DMS53 treated with DMSO at 0.1 percent for 48 hours (cell line): ENCODE data around the gene TPSD1.
A peak's percentile ranks its signal among the peaks of the same experiment; 100 is the strongest.
"Not testable (repeated sequence)": the region's sequence is repeated elsewhere in the genome, so short reads cannot be mapped to it uniquely, and the experiment has no call there.

Experiments used
- DNase-seq: peaks from one replicate; lab custom pipeline; 2025; ENCODE audit not compliant: unreplicated experiment; lab: John Stamatoyannopoulos, UW

Gene TPSD1

DNA sequence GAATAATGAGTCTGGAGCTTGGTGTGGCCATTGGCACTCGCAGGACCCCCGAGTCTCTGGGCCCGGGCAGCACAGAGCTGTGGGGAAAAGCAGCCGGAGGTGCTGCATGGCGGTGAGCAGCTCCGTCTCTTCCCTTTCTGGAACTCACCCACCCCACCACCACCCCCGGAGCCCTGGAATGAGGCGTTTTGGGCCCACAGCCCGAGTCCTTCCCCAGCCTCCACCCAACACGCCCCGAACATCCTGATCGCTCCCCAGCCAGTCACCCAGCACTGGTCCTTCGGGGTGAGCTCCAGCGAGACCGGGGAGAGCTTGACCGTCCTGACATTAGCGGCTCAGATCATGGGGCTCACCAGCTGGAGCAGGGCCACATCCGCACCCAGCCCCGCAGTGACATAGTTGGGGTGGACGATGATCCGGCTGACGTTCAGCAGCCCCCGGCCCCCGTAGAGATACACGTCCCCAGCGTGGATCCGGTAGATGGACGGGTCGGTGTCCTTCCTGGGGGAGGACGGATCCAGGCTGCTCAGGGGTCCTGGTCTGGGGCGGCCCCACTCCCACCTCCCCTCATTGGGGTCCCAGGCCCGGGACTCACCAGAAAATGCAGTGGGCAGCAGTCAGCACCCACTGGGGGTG, 6.5 kb downstream of the TPSD1 start:
- no peak for DNase-seq

DNA sequence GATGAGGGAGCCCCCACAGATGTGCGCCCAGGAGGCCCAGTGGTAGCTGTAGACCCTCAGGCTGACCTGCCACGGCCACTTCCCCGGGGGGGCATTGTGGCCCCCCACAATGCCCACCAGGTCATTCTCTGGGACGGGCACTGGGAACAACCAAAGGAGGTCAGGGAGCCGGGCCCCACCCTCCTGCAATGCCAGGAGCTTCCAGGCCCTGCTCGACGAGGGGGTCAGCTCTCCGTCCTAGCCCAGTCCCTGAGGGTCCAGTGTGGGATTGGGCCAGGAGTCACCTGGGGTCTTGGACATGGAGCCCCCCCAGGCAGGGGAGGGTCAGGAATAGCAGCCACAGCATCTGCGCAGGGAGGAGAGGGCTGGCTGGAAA, 7.0 kb downstream of the TPSD1 start:
- DNase-seq: no peak

- no peak for DNase-seq
Measured at GRCh38 chr16:1263591-1264344, 7.9 kb downstream of the TPSD1 start.

DNA sequence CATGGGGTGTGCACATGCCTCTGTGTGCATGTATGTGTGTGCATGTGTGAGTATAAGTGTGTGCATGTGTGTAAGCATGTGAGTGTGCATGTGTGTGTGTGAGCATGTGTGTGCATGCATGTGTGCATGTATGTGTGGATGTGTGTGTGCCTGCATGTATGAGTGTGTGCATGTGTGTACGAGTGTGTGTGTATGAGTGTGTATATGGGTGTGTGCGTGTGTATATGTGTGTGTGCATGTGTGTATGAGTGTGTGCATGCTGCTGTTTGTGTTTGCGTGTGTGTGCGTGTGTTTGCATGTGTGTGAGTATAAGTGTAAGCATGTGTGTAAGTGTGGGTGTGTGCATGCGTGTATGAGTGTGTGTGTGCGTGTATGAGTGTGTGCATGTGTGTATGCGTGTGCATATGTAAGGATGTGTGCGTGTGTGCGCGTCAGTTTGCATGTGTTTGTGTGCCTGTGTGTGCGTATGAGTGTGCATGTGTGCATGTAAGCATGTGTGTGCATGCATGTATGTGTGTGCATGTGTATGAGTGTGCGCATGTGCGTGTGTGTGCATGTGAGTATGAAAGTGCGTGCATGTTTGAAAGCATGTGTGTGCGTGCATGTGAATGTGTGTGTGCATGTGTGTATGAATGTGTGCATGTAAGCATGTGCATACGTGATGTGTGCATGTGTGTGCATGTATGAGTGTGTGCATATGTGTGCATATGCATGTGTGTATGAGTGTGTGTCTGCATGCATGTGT, 8.6 kb downstream of the TPSD1 start:
- no peak for DNase-seq

DNA sequence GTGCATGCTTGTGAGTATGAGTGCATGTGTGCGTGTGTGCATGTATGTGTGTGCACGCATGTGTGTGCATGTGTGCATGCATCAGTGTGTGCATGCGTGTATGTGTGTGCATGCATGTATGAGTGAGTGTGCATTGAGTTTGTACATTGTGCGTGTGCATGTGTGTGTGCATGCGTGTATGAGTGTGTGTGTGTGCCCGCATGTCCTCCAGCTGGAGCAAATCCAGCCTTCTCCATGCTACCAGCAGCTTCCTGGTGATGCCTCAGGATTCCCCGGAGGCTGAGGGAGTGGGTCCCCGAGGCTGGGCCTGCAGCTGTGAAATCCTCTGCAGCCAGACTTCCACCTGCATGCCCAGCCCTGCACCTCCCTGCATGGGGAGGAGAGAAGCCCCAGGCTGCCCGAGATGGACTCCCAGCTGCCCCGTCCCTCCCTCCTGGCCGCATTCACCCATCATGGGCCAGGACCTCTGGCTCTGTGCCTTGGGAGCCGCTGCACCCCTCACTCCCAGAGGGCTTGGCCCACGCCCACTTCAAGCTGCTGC, 9.3 kb downstream of the TPSD1 start:
- DNase-seq: no peak

GRCh38 chr16:1265826-1266225, 10.0 kb downstream of the TPSD1 start:
- no peak for DNase-seq

DNA sequence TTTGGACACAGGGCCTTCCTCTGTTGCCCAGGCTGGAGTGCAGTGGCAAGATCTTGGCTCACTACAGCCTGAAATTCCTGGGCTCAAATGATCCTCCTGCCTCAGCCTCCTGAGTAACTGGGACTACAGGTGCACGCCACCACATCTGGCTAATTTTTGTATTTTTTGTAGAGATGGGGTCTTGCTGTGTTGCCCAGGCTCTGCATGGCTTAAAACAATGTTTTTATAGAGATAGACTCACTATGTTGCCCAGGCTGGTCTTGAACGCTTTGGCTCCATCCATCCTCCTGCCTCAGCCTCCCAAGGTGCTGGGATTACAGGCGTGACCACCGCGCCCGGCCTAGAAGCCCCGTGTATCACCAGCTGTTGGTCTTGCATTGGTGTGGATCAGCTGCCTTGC, 13.5 kb downstream of the TPSD1 start:
- DNase-seq: not testable (repeated sequence)

GRCh38 chr16:1271380-1271723, 15.5 kb downstream of the TPSD1 start:
- peak; percentile 76 for DNase-seq

DNA sequence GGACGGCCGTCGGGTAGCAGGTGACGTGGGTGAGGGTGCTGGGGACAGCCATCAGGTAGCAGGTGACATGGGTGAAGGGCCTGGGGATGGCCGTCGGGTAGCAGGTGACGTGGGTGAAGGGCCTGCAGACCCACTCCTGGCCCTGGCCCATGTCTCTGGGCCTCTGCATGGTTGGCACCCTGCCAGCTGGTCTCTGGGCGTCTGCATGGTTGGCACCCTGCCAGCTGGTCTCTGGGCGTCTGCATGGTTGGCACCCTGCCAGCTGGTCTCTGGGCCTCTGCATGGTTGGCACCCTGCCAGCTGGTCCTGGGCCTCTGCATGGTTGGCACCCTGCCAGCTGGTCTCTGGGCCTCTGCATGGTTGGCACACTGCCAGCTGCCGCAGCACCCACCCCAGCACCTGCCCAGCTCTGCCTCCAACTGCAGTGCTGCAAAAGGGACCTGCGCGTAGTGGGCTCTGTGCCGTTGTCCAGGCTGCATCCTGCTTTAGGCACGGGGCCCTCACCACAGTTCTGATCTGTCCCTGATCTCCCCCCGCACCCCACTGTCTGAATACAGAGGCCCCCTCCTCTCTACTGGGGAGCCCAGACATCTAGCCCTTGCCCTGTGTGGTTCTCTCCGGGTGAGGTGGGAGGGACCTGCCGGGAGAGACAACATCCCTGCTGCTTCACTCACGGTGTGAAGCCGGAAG, 16.0 kb downstream of the TPSD1 start:
- DNase-seq: peak; percentile 59

DNA sequence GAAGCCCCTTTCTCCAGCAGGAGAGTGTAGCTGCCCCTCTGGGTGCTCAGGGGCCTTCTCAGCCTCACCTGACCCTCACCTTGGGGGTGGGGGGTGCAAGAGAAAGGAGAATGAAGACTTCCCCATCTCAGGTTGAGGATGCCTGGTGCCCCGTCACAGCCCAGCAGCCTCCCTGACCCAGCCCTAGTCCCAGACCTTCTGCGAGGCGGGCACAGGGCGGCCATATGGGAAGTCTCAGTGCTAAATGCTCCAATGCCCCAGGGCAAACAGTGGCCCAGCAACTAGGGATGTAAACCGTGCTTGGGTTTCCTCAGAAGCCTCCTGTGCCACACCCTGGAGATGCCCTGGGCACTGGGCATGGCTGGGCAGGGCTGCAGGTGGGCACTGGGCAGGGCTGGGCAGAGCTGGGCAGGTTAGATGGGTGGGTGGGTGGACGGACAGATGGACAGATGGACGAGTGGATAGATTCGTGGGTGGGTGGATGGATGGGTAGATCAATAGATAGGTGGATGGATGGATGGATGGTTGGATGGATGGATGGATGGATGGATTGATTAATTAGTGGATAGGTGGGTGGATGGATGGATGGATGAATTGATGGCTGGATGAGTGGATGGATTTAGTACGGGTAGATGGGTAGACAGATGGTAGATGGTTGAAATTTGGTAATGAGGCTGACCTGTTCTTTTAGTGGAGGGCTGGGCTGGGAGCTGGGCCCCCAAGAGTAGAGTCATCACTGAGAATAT, 16.8 kb downstream of the TPSD1 start:
- DNase-seq: no peak

DNA sequence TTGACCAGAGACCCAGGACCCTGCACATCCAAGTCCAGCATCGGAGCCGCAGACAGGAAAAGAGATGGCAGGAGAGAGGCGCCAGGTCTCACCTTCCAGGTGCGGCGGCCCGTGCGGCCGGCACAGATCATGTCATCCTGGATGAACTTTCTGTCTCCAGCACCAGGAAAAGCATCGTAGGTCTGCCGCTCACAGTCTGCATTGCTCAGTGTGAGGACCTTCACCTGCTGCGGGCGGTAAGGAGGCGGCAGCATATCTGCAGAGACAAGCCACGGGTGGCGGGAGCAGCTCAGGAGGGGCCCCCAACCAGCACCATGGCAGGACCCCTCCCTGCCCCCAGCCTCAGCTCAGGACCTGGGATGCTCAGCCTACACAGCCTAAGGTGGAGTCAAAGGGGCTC, 17.9 kb downstream of the TPSD1 start:
- DNase-seq: no peak

- DNase-seq: no peak
Measured at GRCh38 chr16:1274767-1275166, 18.9 kb downstream of the TPSD1 start.

- DNase-seq: no peak
Measured at GRCh38 chr16:1275791-1276579, 20.1 kb downstream of the TPSD1 start.

DNA sequence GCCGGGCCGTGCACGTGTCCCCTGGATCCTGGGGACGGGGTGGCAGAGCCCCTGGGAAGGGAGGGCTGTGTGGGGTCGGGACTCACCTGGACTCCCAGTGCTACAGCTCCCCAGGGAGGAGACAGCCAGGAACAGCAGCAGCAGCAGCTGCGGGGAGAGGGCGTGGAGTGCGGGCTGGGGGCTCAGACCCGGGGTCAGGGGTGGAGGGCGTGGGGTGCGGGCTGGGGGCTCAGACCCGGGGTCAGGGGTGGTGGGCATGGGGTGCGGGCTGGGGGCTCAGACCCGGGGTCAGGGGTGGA, 20.7 kb downstream of the TPSD1 start:
- no peak for DNase-seq

- DNase-seq: no peak
Measured at GRCh38 chr16:1277151-1277598, 21.3 kb downstream of the TPSD1 start.

GRCh38 chr16:1277617-1278282, 21.9 kb downstream of the TPSD1 start:
- no peak for DNase-seq

GRCh38 chr16:1278477-1278876, 22.6 kb downstream of the TPSD1 start:
- no peak for DNase-seq

- DNase-seq: no peak
Measured at GRCh38 chr16:1279081-1279944, 23.4 kb downstream of the TPSD1 start.
